SU-DHL-6 (cell line): ENCODE results near the gene DYNLT2.

Experiments used
- H2AFZ ChIP-seq: fragments of 200-600 bp; sonication (generic); 2 replicates; pipeline ENCODE4 v1.6.1; 2014; ENCODE audit warnings: low read depth, mild to moderate bottlenecking, moderate library complexity, mixed read lengths, antibody characterized with exemption, low read length; ENCODE audit not compliant: severe bottlenecking
- H3F3A ChIP-seq: fragments of 200-600 bp; shearing (Covaris generic); 2 replicates; pipeline ENCODE4 v1.6.0; 2016; ENCODE audit warnings: antibody characterized with exemption, mild to moderate bottlenecking; ENCODE audit not compliant: insufficient read depth
- H3K27ac ChIP-seq: fragments of 200-600 bp; sonication (generic); 2 replicates; pipeline ENCODE4 v1.5.1; 2016; ENCODE audit warnings: low read depth, mild to moderate bottlenecking, low read length, moderate library complexity, mixed read lengths
- H3K27me3 ChIP-seq: fragments of 200-600 bp; sonication (generic), shearing (Covaris generic); 2 replicates; pipeline ENCODE4 v1.6.0; 2014; ENCODE audit warnings: mild to moderate bottlenecking, low read length
- H3K36me3 ChIP-seq: fragments of 200-600 bp; sonication (generic); 2 replicates; pipeline ENCODE4 v1.6.1; 2014; ENCODE audit warnings: mild to moderate bottlenecking, low read length, mixed read lengths
- H3K4me2 ChIP-seq: fragments of 300-600, 200-600 bp; shearing (Covaris generic), sonication (generic); 2 replicates; pipeline ENCODE4 v1.6.0; 2014; ENCODE audit warnings: low read length, low read depth, mild to moderate bottlenecking; ENCODE audit not compliant: poor library complexity, severe bottlenecking
- H3K4me3 ChIP-seq: fragments of 200-600 bp; sonication (generic); 2 replicates; pipeline ENCODE4 v1.5.1; 2014; ENCODE audit warnings: antibody characterized with exemption, low read length, mild to moderate bottlenecking, mixed read lengths; ENCODE audit not compliant: insufficient read depth, poor library complexity, severe bottlenecking
- H3K79me2 ChIP-seq: fragments of 200-600 bp; sonication (generic); 2 replicates; pipeline ENCODE4 v1.6.1; 2014; ENCODE audit warnings: mild to moderate bottlenecking, low read length, moderate library complexity; ENCODE audit not compliant: insufficient read depth
- H3K9ac ChIP-seq: fragments of 200-600 bp; sonication (generic); 2 replicates; pipeline ENCODE4 v1.7.0; 2014; ENCODE audit warnings: mild to moderate bottlenecking, low read length
- H3K9me2 ChIP-seq: fragments of 200-600 bp; sonication (generic); replicated peaks from 2 replicates; pipeline ENCODE4 v1.6.1; 2014; ENCODE audit warnings: low read length; ENCODE audit not compliant: insufficient read depth
- H3K9me3 ChIP-seq: fragments of 200-600 bp; sonication (generic); 2 replicates; pipeline ENCODE4 v1.6.1; 2014; ENCODE audit warnings: low read length, mixed read lengths; ENCODE audit not compliant: insufficient read depth
- H4K20me1 ChIP-seq: fragments of 200-600 bp; sonication (generic); 2 replicates; pipeline ENCODE4 v1.6.1; 2014; ENCODE audit warnings: low read depth, mild to moderate bottlenecking, antibody characterized with exemption, low read length, moderate library complexity, mixed read lengths
- EZH2phosphoT487 ChIP-seq: fragments of 200-600 bp; sonication (generic), shearing (Covaris generic); conservative IDR thresholded peaks from 2 replicates; pipeline ENCODE4 v1.6.1; 2018; ENCODE audit warnings: mild to moderate bottlenecking, antibody characterized with exemption, low read length, moderate library complexity, mixed read lengths
- TF ChIP-seq, protein P1 (sequence below): fragments of 200-600 bp; sonication (generic); IDR thresholded peaks from one replicate; pipeline ENCODE4 v1.5.1; 2017; ENCODE audit warnings: antibody characterized with exemption, mild to moderate bottlenecking, low read length, moderate library complexity; ENCODE audit not compliant: insufficient read depth, poor library complexity, severe bottlenecking

DYNLT2 gene

DNA sequence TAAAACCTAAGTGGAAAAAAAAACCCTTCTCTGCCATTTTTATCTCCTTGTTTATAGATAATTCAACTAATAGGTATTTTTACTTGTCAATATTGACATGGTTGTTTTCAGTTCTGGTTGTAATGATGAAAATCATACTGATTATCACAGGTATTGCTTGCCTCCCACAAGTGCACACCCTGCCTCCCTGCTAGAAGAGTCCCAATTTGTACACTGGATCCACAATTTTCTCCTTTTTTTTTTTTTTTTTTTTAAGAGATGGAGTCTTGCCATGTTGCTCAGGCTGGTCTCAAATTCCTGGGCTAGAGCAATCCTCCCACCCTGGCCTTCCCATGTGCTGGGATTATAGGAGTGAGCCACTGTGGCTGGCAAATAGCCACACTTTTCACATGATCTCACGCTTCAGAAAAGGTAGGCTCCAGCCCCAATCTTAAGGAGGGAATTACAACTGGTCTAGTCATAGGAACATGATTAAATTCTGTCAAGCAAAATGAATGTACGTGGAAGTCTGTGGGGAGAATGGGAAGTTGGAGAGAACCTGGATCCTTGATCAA lies 12.3 kb downstream of the DYNLT2 start:
- Histone ChIP-seq H3K9me3 (no peaks in the 10 kb centered on the region), H3F3A (no peaks in the 10 kb centered on the region), H3K36me3 (no peaks in the 10 kb centered on the region), H2AFZ (no peak overlapping the region), H3K27me3 (no peaks in the 10 kb centered on the region), H4K20me1 (no peaks in the 10 kb centered on the region), H3K4me3 (no peak overlapping the region), H3K9ac (no peak overlapping the region), H3K4me2 (no peak overlapping the region), H3K27ac (no peak overlapping the region), H3K79me2 (no peaks in the 10 kb centered on the region), H3K9me2 (no peaks in the 10 kb centered on the region)
- no peak for TF ChIP-seq EZH2phosphoT487
- TF ChIP-seq, protein P1, sequence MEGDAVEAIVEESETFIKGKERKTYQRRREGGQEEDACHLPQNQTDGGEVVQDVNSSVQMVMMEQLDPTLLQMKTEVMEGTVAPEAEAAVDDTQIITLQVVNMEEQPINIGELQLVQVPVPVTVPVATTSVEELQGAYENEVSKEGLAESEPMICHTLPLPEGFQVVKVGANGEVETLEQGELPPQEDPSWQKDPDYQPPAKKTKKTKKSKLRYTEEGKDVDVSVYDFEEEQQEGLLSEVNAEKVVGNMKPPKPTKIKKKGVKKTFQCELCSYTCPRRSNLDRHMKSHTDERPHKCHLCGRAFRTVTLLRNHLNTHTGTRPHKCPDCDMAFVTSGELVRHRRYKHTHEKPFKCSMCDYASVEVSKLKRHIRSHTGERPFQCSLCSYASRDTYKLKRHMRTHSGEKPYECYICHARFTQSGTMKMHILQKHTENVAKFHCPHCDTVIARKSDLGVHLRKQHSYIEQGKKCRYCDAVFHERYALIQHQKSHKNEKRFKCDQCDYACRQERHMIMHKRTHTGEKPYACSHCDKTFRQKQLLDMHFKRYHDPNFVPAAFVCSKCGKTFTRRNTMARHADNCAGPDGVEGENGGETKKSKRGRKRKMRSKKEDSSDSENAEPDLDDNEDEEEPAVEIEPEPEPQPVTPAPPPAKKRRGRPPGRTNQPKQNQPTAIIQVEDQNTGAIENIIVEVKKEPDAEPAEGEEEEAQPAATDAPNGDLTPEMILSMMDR: no peak

DNA sequence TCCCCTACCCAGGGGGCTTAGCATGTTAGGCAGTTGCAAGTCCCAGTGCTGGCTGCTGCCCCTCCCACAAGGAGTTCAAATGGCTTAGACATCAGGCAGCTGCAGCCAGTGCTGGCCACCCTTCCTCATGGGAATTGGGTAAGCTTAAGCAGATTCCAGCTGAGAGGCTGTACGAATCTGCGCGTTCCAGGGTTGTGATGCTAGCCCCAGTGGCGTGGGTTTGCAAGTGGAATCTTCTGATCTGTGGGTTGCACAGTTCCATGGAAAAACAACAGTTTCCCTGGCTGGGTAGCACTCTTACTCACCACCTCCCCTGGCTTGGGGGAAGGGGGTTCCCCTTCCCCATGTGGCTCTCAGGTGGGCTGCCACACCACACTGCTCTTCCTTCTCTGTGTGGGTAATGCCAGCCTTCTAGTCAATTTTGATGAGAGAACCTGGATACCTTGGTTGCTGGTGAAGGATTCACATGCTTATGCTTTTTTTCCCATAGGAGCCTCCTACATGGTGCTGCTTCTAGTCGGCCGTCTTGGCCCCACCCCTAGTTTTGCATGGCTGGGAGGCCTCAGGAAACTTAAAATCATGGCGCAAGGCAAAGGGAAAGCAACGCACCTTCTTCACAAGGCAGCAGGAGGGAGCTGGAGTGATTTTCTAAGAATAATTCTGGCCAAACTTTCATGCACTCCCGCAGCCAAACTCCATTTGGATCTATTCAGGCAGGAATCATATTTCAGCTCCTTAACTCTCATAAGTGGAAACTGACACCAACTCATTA lies 13.0 kb downstream of the DYNLT2 start:
- Histone ChIP-seq H3K4me2 (no peak overlapping the region), H3K79me2 (no peaks in the 10 kb centered on the region), H3K4me3 (no peak overlapping the region), H3K27ac (no peak overlapping the region), H3F3A (no peaks in the 10 kb centered on the region), H3K9ac (no peak overlapping the region), H3K36me3 (no peaks in the 10 kb centered on the region), H3K27me3 (no peaks in the 10 kb centered on the region), H3K9me2 (no peaks in the 10 kb centered on the region), H2AFZ (no peak overlapping the region), H4K20me1 (no peaks in the 10 kb centered on the region), H3K9me3 (no peaks in the 10 kb centered on the region)
- TF ChIP-seq, protein P1: no peak
- no peak for TF ChIP-seq EZH2phosphoT487

DNA sequence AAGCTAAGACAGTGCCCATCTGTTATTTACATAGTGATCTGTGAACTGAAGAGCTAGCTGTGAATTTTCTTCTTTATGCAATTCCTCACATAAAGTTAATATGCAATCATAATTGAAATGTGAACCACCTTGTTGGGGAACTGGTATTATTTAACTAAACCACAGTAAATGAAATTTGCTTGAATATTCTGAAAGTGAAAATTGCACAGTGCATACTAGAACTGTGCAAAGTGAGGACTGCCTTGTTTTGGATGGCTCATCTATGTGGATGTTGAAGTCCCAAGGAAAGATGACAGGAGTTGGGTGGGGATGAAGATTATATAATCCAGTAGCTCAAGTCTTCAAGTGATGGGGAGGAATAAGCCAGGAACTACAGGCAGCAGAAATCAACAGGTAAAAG lies 21.4 kb downstream of the DYNLT2 start:
- H3K4me2 ChIP-seq: no peak overlapping the region
- no peaks in the 10 kb centered on the region for H3K79me2 ChIP-seq
- H3K36me3 ChIP-seq: no peaks in the 10 kb centered on the region
- H4K20me1 ChIP-seq: no peaks in the 10 kb centered on the region
- no peak overlapping the region for H2AFZ ChIP-seq
- H3K4me3 ChIP-seq: no peak overlapping the region
- no peak overlapping the region for H3K27ac ChIP-seq
- TF ChIP-seq, protein P1: no peak
- TF ChIP-seq EZH2phosphoT487: no peak
- no peak overlapping the region for H3K9ac ChIP-seq
- H3K9me2 ChIP-seq: no peaks in the 10 kb centered on the region
- H3K27me3 ChIP-seq: no peaks in the 10 kb centered on the region
- H3F3A ChIP-seq: peaks cover 17% of the 10 kb centered on the region
- no peaks in the 10 kb centered on the region for H3K9me3 ChIP-seq
